H1 (cell line): Measurements from ENCODE around the gene COL27A1.

Source experiments
- ATF3 ChIP-seq: IDR thresholded peaks from 2 replicates; pipeline ENCODE4 v1.6.1; 2011; ENCODE audit warnings: low read depth, mild to moderate bottlenecking, low read length; ENCODE audit not compliant: insufficient read depth
- BRCA1 ChIP-seq: IDR thresholded peaks from 2 replicates; pipeline ENCODE4 v1.6.1; 2012; ENCODE audit warnings: low read depth, low read length, improper control_type of control experiment
- CTCF ChIP-seq, 3 experiments: IDR thresholded peaks; 1 replicate in 2 of 3; 2 replicates in 1 of 3; pipeline versions ENCODE4 v1.5.1 to v1.6.1; 2011; ENCODE audit warnings: low read length in 3 of 3, mild to moderate bottlenecking in 3 of 3, inconsistent platforms in 2 of 3, low read depth in 1 of 3, moderate library complexity in 1 of 3; ENCODE audit not compliant: insufficient read depth in 1 of 3; ENCODE audit errors: control extremely low read depth in 1 of 3
- EGR1 ChIP-seq: IDR thresholded peaks from 2 replicates; pipeline ENCODE4 v1.6.1; 2011; ENCODE audit warnings: low read depth, low read length, borderline replicate concordance
- EP300 ChIP-seq, 2 experiments: IDR thresholded peaks; 1 replicate in 1 of 2; 2 replicates in 1 of 2; pipeline ENCODE4 v1.6.1; 2011 to 2012; ENCODE audit warnings: low read depth in 2 of 2, low read length in 2 of 2, mild to moderate bottlenecking in 2 of 2, borderline replicate concordance in 1 of 2, inconsistent platforms in 1 of 2, moderate library complexity in 1 of 2
- PHF8 ChIP-seq: fragments of 200-600 bp; sonication (generic); conservative IDR thresholded peaks from 2 replicates; pipeline ENCODE4 v1.7.1; 2012; ENCODE audit warnings: low read depth, mild to moderate bottlenecking, inconsistent platforms, low read length, moderate library complexity
- POLR2A ChIP-seq, 2 experiments: IDR thresholded peaks; 1 replicate in 1 of 2; 2 replicates in 1 of 2; pipeline ENCODE4 v1.6.1; 2011; ENCODE audit warnings: low read depth in 2 of 2, low read length in 2 of 2, mild to moderate bottlenecking in 2 of 2; ENCODE audit errors: control extremely low read depth in 1 of 2
- SIN3A ChIP-seq, 2 experiments: IDR thresholded peaks in 1 of 2; conservative IDR thresholded peaks in 1 of 2; 2 replicates each; pipeline ENCODE4 v1.6.1; 2011 to 2012; ENCODE audit warnings: low read length in 2 of 2, improper control_type of control experiment in 1 of 2, low read depth in 1 of 2, mild to moderate bottlenecking in 1 of 2
- SIX5 ChIP-seq: IDR thresholded peaks from 2 replicates; pipeline ENCODE4 v1.6.1; 2011; ENCODE audit warnings: mild to moderate bottlenecking, low read depth, low read length
- SRF ChIP-seq: IDR thresholded peaks from 2 replicates; pipeline ENCODE4 v1.6.1; 2011; ENCODE audit warnings: mild to moderate bottlenecking, low read depth, low read length, moderate library complexity
- TF ChIP-seq, protein P1 (sequence below): fragments of 300-600 bp; sonication (generic); IDR thresholded peaks from 2 replicates; pipeline ENCODE4 v1.7.1; 2012; ENCODE audit warnings: low read length, moderate library complexity, mild to moderate bottlenecking, inconsistent platforms; ENCODE audit not compliant: insufficient replicate concordance

GRCh38 chr9:114318416-114318815, 163.1 kb downstream of the COL27A1 start:
- TF ChIP-seq POLR2A (IDR thresholded peaks at IDR 0.05; ENCODE audit: control extremely low read depth in 1 of 2, low read depth in 2 of 2, low read length in 2 of 2) (no peak), SIN3A (conservative IDR thresholded peaks at IDR 0.05 in 1 of 2, IDR thresholded peaks at IDR 0.05 in 1 of 2; ENCODE audit: low read depth in 1 of 2, low read length in 2 of 2) (no peak), CTCF (IDR thresholded peaks at IDR 0.05; ENCODE audit: control extremely low read depth in 1 of 3, insufficient read depth in 1 of 3, low read depth in 1 of 3, low read length in 3 of 3) (no peak), EP300 (IDR thresholded peaks at IDR 0.05; ENCODE audit: borderline replicate concordance in 1 of 2, low read depth in 2 of 2, low read length in 2 of 2) (no peak), EGR1 (no peak), ATF3 (no peak), PHF8 (no peak), SIX5 (no peak), SRF (no peak), BRCA1 (no peak)
- TF ChIP-seq, protein P1, sequence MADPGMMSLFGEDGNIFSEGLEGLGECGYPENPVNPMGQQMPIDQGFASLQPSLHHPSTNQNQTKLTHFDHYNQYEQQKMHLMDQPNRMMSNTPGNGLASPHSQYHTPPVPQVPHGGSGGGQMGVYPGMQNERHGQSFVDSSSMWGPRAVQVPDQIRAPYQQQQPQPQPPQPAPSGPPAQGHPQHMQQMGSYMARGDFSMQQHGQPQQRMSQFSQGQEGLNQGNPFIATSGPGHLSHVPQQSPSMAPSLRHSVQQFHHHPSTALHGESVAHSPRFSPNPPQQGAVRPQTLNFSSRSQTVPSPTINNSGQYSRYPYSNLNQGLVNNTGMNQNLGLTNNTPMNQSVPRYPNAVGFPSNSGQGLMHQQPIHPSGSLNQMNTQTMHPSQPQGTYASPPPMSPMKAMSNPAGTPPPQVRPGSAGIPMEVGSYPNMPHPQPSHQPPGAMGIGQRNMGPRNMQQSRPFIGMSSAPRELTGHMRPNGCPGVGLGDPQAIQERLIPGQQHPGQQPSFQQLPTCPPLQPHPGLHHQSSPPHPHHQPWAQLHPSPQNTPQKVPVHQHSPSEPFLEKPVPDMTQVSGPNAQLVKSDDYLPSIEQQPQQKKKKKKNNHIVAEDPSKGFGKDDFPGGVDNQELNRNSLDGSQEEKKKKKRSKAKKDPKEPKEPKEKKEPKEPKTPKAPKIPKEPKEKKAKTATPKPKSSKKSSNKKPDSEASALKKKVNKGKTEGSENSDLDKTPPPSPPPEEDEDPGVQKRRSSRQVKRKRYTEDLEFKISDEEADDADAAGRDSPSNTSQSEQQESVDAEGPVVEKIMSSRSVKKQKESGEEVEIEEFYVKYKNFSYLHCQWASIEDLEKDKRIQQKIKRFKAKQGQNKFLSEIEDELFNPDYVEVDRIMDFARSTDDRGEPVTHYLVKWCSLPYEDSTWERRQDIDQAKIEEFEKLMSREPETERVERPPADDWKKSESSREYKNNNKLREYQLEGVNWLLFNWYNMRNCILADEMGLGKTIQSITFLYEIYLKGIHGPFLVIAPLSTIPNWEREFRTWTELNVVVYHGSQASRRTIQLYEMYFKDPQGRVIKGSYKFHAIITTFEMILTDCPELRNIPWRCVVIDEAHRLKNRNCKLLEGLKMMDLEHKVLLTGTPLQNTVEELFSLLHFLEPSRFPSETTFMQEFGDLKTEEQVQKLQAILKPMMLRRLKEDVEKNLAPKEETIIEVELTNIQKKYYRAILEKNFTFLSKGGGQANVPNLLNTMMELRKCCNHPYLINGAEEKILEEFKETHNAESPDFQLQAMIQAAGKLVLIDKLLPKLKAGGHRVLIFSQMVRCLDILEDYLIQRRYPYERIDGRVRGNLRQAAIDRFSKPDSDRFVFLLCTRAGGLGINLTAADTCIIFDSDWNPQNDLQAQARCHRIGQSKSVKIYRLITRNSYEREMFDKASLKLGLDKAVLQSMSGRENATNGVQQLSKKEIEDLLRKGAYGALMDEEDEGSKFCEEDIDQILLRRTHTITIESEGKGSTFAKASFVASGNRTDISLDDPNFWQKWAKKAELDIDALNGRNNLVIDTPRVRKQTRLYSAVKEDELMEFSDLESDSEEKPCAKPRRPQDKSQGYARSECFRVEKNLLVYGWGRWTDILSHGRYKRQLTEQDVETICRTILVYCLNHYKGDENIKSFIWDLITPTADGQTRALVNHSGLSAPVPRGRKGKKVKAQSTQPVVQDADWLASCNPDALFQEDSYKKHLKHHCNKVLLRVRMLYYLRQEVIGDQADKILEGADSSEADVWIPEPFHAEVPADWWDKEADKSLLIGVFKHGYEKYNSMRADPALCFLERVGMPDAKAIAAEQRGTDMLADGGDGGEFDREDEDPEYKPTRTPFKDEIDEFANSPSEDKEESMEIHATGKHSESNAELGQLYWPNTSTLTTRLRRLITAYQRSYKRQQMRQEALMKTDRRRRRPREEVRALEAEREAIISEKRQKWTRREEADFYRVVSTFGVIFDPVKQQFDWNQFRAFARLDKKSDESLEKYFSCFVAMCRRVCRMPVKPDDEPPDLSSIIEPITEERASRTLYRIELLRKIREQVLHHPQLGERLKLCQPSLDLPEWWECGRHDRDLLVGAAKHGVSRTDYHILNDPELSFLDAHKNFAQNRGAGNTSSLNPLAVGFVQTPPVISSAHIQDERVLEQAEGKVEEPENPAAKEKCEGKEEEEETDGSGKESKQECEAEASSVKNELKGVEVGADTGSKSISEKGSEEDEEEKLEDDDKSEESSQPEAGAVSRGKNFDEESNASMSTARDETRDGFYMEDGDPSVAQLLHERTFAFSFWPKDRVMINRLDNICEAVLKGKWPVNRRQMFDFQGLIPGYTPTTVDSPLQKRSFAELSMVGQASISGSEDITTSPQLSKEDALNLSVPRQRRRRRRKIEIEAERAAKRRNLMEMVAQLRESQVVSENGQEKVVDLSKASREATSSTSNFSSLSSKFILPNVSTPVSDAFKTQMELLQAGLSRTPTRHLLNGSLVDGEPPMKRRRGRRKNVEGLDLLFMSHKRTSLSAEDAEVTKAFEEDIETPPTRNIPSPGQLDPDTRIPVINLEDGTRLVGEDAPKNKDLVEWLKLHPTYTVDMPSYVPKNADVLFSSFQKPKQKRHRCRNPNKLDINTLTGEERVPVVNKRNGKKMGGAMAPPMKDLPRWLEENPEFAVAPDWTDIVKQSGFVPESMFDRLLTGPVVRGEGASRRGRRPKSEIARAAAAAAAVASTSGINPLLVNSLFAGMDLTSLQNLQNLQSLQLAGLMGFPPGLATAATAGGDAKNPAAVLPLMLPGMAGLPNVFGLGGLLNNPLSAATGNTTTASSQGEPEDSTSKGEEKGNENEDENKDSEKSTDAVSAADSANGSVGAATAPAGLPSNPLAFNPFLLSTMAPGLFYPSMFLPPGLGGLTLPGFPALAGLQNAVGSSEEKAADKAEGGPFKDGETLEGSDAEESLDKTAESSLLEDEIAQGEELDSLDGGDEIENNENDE: no peak
